ENCODE measurements around the gene TMEM242.

DNA sequence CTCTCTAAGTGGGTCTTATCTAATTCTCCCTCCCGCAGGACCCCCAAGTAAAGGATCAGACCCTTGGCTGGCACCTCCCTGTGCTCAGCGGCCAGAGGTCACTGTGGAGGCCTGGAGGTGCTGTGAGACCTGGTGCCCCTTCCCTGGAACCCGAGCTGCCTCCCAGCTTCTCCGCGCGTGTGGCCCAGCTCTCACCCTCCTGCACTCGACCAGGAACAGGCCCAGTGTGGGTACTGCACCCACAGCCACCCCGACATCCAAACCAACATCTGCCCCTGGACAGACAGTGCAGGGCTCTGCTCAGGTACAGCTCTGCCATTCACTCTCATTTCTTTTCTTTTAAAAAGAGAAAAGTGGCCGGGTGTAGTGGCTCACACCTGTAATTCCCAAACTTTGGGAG, 42.4 kb downstream of the TMEM242 start:
- TF ChIP-seq MZF1 (tag by site-specific recombination; IDR thresholded peaks at IDR 0.05; ENCODE audit: borderline replicate concordance) (no peak), YY1 (tag by site-specific recombination; IDR thresholded peaks at IDR 0.05) (no peak), ZNF157 (tag by site-specific recombination; IDR thresholded peaks at IDR 0.05) (no peak), ZNF184 (tag by site-specific recombination; IDR thresholded peaks at IDR 0.05) (no peak), ZNF560 (tag by site-specific recombination; IDR thresholded peaks at IDR 0.05; ENCODE audit: borderline replicate concordance) (no peak), MYNN (tag by site-specific recombination; IDR thresholded peaks at IDR 0.05; ENCODE audit: borderline replicate concordance) (no peak), ZNF670 (tag by site-specific recombination; IDR thresholded peaks at IDR 0.05; ENCODE audit: low read depth) (no peak), ZFP69B (tag by site-specific recombination; IDR thresholded peaks at IDR 0.05) (no peak), ZNF19 (tag by site-specific recombination; IDR thresholded peaks at IDR 0.05; ENCODE audit: low read depth) (no peak)
- TF ChIP-seq, protein P1, sequence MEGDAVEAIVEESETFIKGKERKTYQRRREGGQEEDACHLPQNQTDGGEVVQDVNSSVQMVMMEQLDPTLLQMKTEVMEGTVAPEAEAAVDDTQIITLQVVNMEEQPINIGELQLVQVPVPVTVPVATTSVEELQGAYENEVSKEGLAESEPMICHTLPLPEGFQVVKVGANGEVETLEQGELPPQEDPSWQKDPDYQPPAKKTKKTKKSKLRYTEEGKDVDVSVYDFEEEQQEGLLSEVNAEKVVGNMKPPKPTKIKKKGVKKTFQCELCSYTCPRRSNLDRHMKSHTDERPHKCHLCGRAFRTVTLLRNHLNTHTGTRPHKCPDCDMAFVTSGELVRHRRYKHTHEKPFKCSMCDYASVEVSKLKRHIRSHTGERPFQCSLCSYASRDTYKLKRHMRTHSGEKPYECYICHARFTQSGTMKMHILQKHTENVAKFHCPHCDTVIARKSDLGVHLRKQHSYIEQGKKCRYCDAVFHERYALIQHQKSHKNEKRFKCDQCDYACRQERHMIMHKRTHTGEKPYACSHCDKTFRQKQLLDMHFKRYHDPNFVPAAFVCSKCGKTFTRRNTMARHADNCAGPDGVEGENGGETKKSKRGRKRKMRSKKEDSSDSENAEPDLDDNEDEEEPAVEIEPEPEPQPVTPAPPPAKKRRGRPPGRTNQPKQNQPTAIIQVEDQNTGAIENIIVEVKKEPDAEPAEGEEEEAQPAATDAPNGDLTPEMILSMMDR (tag by site-specific recombination; IDR thresholded peaks at IDR 0.05), result no peak
- TF ChIP-seq, protein P2, sequence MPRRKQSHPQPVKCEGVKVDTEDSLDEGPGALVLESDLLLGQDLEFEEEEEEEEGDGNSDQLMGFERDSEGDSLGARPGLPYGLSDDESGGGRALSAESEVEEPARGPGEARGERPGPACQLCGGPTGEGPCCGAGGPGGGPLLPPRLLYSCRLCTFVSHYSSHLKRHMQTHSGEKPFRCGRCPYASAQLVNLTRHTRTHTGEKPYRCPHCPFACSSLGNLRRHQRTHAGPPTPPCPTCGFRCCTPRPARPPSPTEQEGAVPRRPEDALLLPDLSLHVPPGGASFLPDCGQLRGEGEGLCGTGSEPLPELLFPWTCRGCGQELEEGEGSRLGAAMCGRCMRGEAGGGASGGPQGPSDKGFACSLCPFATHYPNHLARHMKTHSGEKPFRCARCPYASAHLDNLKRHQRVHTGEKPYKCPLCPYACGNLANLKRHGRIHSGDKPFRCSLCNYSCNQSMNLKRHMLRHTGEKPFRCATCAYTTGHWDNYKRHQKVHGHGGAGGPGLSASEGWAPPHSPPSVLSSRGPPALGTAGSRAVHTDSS (tag by site-specific recombination; IDR thresholded peaks at IDR 0.05), result no peak
- TF ChIP-seq, protein P3, sequence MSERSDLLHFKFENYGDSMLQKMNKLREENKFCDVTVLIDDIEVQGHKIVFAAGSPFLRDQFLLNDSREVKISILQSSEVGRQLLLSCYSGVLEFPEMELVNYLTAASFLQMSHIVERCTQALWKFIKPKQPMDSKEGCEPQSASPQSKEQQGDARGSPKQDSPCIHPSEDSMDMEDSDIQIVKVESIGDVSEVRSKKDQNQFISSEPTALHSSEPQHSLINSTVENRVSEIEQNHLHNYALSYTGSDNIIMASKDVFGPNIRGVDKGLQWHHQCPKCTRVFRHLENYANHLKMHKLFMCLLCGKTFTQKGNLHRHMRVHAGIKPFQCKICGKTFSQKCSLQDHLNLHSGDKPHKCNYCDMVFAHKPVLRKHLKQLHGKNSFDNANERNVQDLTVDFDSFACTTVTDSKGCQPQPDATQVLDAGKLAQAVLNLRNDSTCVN (tag by site-specific recombination; optimal IDR thresholded peaks at IDR 0.05), result no peak
- TF ChIP-seq, protein P4, sequence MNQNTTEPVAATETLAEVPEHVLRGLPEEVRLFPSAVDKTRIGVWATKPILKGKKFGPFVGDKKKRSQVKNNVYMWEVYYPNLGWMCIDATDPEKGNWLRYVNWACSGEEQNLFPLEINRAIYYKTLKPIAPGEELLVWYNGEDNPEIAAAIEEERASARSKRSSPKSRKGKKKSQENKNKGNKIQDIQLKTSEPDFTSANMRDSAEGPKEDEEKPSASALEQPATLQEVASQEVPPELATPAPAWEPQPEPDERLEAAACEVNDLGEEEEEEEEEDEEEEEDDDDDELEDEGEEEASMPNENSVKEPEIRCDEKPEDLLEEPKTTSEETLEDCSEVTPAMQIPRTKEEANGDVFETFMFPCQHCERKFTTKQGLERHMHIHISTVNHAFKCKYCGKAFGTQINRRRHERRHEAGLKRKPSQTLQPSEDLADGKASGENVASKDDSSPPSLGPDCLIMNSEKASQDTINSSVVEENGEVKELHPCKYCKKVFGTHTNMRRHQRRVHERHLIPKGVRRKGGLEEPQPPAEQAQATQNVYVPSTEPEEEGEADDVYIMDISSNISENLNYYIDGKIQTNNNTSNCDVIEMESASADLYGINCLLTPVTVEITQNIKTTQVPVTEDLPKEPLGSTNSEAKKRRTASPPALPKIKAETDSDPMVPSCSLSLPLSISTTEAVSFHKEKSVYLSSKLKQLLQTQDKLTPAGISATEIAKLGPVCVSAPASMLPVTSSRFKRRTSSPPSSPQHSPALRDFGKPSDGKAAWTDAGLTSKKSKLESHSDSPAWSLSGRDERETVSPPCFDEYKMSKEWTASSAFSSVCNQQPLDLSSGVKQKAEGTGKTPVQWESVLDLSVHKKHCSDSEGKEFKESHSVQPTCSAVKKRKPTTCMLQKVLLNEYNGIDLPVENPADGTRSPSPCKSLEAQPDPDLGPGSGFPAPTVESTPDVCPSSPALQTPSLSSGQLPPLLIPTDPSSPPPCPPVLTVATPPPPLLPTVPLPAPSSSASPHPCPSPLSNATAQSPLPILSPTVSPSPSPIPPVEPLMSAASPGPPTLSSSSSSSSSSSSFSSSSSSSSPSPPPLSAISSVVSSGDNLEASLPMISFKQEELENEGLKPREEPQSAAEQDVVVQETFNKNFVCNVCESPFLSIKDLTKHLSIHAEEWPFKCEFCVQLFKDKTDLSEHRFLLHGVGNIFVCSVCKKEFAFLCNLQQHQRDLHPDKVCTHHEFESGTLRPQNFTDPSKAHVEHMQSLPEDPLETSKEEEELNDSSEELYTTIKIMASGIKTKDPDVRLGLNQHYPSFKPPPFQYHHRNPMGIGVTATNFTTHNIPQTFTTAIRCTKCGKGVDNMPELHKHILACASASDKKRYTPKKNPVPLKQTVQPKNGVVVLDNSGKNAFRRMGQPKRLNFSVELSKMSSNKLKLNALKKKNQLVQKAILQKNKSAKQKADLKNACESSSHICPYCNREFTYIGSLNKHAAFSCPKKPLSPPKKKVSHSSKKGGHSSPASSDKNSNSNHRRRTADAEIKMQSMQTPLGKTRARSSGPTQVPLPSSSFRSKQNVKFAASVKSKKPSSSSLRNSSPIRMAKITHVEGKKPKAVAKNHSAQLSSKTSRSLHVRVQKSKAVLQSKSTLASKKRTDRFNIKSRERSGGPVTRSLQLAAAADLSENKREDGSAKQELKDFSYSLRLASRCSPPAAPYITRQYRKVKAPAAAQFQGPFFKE (tag by site-specific recombination; IDR thresholded peaks at IDR 0.05; ENCODE audit: borderline replicate concordance), result no peak
- TF ChIP-seq, protein P5, sequence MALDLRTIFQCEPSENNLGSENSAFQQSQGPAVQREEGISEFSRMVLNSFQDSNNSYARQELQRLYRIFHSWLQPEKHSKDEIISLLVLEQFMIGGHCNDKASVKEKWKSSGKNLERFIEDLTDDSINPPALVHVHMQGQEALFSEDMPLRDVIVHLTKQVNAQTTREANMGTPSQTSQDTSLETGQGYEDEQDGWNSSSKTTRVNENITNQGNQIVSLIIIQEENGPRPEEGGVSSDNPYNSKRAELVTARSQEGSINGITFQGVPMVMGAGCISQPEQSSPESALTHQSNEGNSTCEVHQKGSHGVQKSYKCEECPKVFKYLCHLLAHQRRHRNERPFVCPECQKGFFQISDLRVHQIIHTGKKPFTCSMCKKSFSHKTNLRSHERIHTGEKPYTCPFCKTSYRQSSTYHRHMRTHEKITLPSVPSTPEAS (tag by site-specific recombination; IDR thresholded peaks at IDR 0.05), result no peak
